Hepatocyte (in vitro differentiated cells): Measurements from ENCODE around the gene ATG10.

Experiments used
- EZH2 ChIP-seq: fragments of 200-600 bp; sonication (generic); IDR thresholded peaks from 2 replicates; pipeline ENCODE4 v1.6.1; 2016; ENCODE audit warnings: antibody characterized with exemption, mild to moderate bottlenecking, borderline replicate concordance
- EZH2phosphoT487 ChIP-seq: fragments of 200-600 bp; sonication (generic); IDR thresholded peaks from one replicate; pipeline ENCODE4 v1.6.1; 2018; ENCODE audit warnings: antibody characterized with exemption, mild to moderate bottlenecking, low read depth, moderate library complexity; ENCODE audit not compliant: unreplicated experiment, severe bottlenecking
- TF ChIP-seq, protein P1 (sequence below): fragments of 200-600 bp; sonication (generic); IDR thresholded peaks from 2 replicates; pipeline ENCODE4 v1.5.1; 2016; ENCODE audit warnings: antibody characterized with exemption, mild to moderate bottlenecking; ENCODE audit not compliant: poor library complexity

DNA sequence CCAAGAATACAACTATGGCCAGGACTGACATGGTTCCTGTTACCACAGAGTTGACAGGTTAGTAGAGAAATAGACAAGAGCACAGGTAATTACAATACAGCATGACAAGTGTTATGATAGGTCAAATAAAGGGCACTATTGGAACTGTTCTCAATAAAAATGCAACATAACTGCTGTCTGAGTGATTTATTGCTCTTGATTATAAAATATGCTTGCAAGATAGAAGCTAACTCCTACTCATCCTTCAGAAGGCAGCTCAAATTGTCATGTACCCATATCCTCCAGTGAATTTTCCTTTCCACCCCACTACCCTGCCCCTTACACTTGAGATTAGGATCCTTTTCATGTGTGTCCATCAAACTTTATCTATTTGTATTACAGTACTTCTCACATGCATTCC lies 35.1 kb upstream of the ATG10 start:
- TF ChIP-seq EZH2 (no peak), EZH2phosphoT487 (no peak)
- TF ChIP-seq, protein P1, sequence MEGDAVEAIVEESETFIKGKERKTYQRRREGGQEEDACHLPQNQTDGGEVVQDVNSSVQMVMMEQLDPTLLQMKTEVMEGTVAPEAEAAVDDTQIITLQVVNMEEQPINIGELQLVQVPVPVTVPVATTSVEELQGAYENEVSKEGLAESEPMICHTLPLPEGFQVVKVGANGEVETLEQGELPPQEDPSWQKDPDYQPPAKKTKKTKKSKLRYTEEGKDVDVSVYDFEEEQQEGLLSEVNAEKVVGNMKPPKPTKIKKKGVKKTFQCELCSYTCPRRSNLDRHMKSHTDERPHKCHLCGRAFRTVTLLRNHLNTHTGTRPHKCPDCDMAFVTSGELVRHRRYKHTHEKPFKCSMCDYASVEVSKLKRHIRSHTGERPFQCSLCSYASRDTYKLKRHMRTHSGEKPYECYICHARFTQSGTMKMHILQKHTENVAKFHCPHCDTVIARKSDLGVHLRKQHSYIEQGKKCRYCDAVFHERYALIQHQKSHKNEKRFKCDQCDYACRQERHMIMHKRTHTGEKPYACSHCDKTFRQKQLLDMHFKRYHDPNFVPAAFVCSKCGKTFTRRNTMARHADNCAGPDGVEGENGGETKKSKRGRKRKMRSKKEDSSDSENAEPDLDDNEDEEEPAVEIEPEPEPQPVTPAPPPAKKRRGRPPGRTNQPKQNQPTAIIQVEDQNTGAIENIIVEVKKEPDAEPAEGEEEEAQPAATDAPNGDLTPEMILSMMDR = no peak
